Peyer's patch (tissue), 4 donors: ENCODE measurements around the gene LEAP2.

ENCODE experiments used
- POLR2A ChIP-seq, 2 donors: fragments of 450-650 bp; IDR thresholded peaks; one replicate each; pipeline ENCODE4 v1.5.1; 2017; ENCODE audit warnings: antibody characterized with exemption in 2 of 2, mild to moderate bottlenecking in 2 of 2, moderate library complexity in 2 of 2
- TF ChIP-seq, protein P1 (sequence below), 6 experiments: fragments of 450-650 bp in 4 of 6; fragments of 200-600 bp in 2 of 6; sonication (generic) in 1 of 6; IDR thresholded peaks; one replicate each; pipeline ENCODE4 v1.5.1; 2017 to 2019; ENCODE audit warnings: antibody characterized with exemption in 6 of 6, mild to moderate bottlenecking in 3 of 6, moderate library complexity in 1 of 6

DNA sequence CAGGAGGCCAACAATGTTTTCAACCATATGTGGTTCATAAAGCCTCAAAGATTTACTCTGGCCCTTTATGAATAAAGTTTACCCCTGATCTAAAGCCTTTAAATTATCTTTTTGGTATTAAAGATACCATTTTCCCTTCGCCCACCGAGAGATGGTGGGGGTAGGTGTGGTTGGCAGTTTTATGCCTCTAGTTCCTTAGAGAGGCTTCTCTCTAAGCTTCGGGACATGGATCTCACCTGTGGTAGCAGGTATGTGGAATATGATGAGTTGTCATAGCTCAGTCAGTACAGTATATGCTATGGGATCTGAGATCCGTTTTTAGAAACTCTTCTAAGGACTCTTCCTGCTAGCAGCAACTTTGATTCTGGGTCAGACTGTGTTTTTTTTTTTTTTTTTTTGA is 4.7 kb upstream of the LEAP2 start:
- TF ChIP-seq, protein P1, sequence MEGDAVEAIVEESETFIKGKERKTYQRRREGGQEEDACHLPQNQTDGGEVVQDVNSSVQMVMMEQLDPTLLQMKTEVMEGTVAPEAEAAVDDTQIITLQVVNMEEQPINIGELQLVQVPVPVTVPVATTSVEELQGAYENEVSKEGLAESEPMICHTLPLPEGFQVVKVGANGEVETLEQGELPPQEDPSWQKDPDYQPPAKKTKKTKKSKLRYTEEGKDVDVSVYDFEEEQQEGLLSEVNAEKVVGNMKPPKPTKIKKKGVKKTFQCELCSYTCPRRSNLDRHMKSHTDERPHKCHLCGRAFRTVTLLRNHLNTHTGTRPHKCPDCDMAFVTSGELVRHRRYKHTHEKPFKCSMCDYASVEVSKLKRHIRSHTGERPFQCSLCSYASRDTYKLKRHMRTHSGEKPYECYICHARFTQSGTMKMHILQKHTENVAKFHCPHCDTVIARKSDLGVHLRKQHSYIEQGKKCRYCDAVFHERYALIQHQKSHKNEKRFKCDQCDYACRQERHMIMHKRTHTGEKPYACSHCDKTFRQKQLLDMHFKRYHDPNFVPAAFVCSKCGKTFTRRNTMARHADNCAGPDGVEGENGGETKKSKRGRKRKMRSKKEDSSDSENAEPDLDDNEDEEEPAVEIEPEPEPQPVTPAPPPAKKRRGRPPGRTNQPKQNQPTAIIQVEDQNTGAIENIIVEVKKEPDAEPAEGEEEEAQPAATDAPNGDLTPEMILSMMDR (IDR thresholded peaks at IDR 0.05) = no peak
- TF ChIP-seq POLR2A (IDR thresholded peaks at IDR 0.05) = no peak
